HG02852 (cell line): ENCODE measurements around the gene LDLRAD4.
A peak's percentile ranks its signal among the peaks of the same experiment; 100 is the strongest.
"Not testable (repeated sequence)": the region's sequence is repeated elsewhere in the genome, so short reads cannot be mapped to it uniquely, and the experiment has no call there.

Experiments used
- ATAC-seq: cut with Tn5 transposase; IDR thresholded peaks from one replicate; pipeline ENCODE4 v1.9.1; 2021; ENCODE audit warnings: mild to moderate bottlenecking, moderate library complexity; ENCODE audit not compliant: unreplicated experiment

The LDLRAD4 gene

GRCh38 chr18:13324880-13325279 is 106.3 kb downstream of the LDLRAD4 start:
- no peak for ATAC-seq

GRCh38 chr18:13328213-13328612 is 109.7 kb downstream of the LDLRAD4 start:
- ATAC-seq = no peak

GRCh38 chr18:13330996-13331395 is 112.4 kb downstream of the LDLRAD4 start:
- ATAC-seq = no peak

GRCh38 chr18:13331846-13332245 is 113.3 kb downstream of the LDLRAD4 start:
- no peak for ATAC-seq

GRCh38 chr18:13332874-13333273 is 114.3 kb downstream of the LDLRAD4 start:
- no peak for ATAC-seq

- no peak for ATAC-seq
Measured at GRCh38 chr18:13335903-13336302, 117.3 kb downstream of the LDLRAD4 start.

- ATAC-seq = no peak
Measured at GRCh38 chr18:13336841-13337240, 118.3 kb downstream of the LDLRAD4 start.

GRCh38 chr18:13337369-13337768 is 118.8 kb downstream of the LDLRAD4 start:
- ATAC-seq = no peak

GRCh38 chr18:13338318-13338717 is 119.8 kb downstream of the LDLRAD4 start:
- ATAC-seq = no peak

- no peak for ATAC-seq
Measured at GRCh38 chr18:13339653-13340052, 121.1 kb downstream of the LDLRAD4 start.

- not testable (repeated sequence) for ATAC-seq
Measured at GRCh38 chr18:13346449-13346848, 127.9 kb downstream of the LDLRAD4 start.

- ATAC-seq = no peak
Measured at GRCh38 chr18:13353084-13353823, 134.7 kb downstream of the LDLRAD4 start.

GRCh38 chr18:13354402-13354801 is 135.8 kb downstream of the LDLRAD4 start:
- ATAC-seq = no peak

GRCh38 chr18:13356032-13356431 is 137.5 kb downstream of the LDLRAD4 start:
- no peak for ATAC-seq

- no peak for ATAC-seq
Measured at GRCh38 chr18:13357289-13357688, 138.7 kb downstream of the LDLRAD4 start.

- ATAC-seq = peak; percentile 50
Measured at GRCh38 chr18:13359210-13359609, 140.7 kb downstream of the LDLRAD4 start.

- no peak for ATAC-seq
Measured at GRCh38 chr18:13361431-13361830, 142.9 kb downstream of the LDLRAD4 start.

- ATAC-seq = no peak
Measured at GRCh38 chr18:13362051-13362450, 143.5 kb downstream of the LDLRAD4 start.

- ATAC-seq = no peak
Measured at GRCh38 chr18:13362607-13363006, 144.0 kb downstream of the LDLRAD4 start.

GRCh38 chr18:13363359-13363758 is 144.8 kb downstream of the LDLRAD4 start:
- ATAC-seq = no peak

- no peak for ATAC-seq
Measured at GRCh38 chr18:13364721-13365205, 146.2 kb downstream of the LDLRAD4 start.

- no peak for ATAC-seq
Measured at GRCh38 chr18:13366131-13366530, 147.6 kb downstream of the LDLRAD4 start.

- ATAC-seq = no peak
Measured at GRCh38 chr18:13366541-13366940, 148.0 kb downstream of the LDLRAD4 start.
